Stimulated activated CD4-positive, alpha-beta T cell treated with anti-CD3 and anti-CD28 coated beads, TNF-alpha, amount 100 ng/mL, for 4 hours (primary cell): ENCODE measurements around the gene PTPRN2.
"Not testable (repeated sequence)": the region's sequence is repeated elsewhere in the genome, so short reads cannot be mapped to it uniquely, and the experiment has no call there.

Experiments used
- DNase-seq, 3 experiments: peaks; one replicate each; pipeline ENCODE4 v3.0.0-alpha.2; 2020; ENCODE audit warnings: low read depth in 3 of 3

The PTPRN2 gene

GRCh38 chr7:158385496-158386354 is 201.9 kb downstream of the PTPRN2 start:
- not testable (repeated sequence) for DNase-seq

GRCh38 chr7:158384746-158385145 is 202.9 kb downstream of the PTPRN2 start:
- no peak for DNase-seq

- no peak for DNase-seq
These were observed 204.0 kb downstream of the PTPRN2 start for GRCh38 chr7:158383665-158384064.

- DNase-seq, result no peak
These were observed 205.0 kb downstream of the PTPRN2 start for GRCh38 chr7:158382363-158383254.

GRCh38 chr7:158381956-158382355 is 205.7 kb downstream of the PTPRN2 start:
- DNase-seq, result no peak

- DNase-seq, result no peak
These were observed 208.6 kb downstream of the PTPRN2 start for GRCh38 chr7:158378978-158379377.

- DNase-seq, result no peak
These were observed 209.6 kb downstream of the PTPRN2 start for GRCh38 chr7:158377800-158378623.

GRCh38 chr7:158376839-158377186 is 210.8 kb downstream of the PTPRN2 start:
- not testable (repeated sequence) for DNase-seq

- not testable (repeated sequence) for DNase-seq
These were observed 211.3 kb downstream of the PTPRN2 start for GRCh38 chr7:158376146-158376838.

- DNase-seq, result no peak
These were observed 212.6 kb downstream of the PTPRN2 start for GRCh38 chr7:158375034-158375433.

- DNase-seq, result no peak
These were observed 213.0 kb downstream of the PTPRN2 start for GRCh38 chr7:158374586-158374985.

GRCh38 chr7:158374146-158374545 is 213.5 kb downstream of the PTPRN2 start:
- DNase-seq, result no peak

GRCh38 chr7:158373476-158374133 is 214.0 kb downstream of the PTPRN2 start:
- DNase-seq, result no peak

GRCh38 chr7:158372400-158373342 is 215.0 kb downstream of the PTPRN2 start:
- no peak for DNase-seq

GRCh38 chr7:158371856-158372255 is 215.8 kb downstream of the PTPRN2 start:
- DNase-seq, result no peak

- no peak for DNase-seq
These were observed 217.8 kb downstream of the PTPRN2 start for GRCh38 chr7:158369866-158370265.

- no peak for DNase-seq
These were observed 218.3 kb downstream of the PTPRN2 start for GRCh38 chr7:158369290-158369689.

- no peak for DNase-seq
These were observed 219.2 kb downstream of the PTPRN2 start for GRCh38 chr7:158368449-158368848.

- DNase-seq, result no peak
These were observed 220.0 kb downstream of the PTPRN2 start for GRCh38 chr7:158367634-158367982.
